Measurements from ENCODE around the gene ZDHHC1. TPM values are rescaled to one million over a fixed set of nuclear protein-coding genes. Genes with fewer than 3 reads are reported as not detected.
A peak's percentile ranks its signal among the peaks of the same experiment; 100 is the strongest.

ZDHHC1 gene
- total and polyA plus RNA-seq, 2 of the 13 experiments (the other 11 are each of a cell fraction or from before 2014, with no cell fraction given): 0.51 to 1.1 TPM

DNA sequence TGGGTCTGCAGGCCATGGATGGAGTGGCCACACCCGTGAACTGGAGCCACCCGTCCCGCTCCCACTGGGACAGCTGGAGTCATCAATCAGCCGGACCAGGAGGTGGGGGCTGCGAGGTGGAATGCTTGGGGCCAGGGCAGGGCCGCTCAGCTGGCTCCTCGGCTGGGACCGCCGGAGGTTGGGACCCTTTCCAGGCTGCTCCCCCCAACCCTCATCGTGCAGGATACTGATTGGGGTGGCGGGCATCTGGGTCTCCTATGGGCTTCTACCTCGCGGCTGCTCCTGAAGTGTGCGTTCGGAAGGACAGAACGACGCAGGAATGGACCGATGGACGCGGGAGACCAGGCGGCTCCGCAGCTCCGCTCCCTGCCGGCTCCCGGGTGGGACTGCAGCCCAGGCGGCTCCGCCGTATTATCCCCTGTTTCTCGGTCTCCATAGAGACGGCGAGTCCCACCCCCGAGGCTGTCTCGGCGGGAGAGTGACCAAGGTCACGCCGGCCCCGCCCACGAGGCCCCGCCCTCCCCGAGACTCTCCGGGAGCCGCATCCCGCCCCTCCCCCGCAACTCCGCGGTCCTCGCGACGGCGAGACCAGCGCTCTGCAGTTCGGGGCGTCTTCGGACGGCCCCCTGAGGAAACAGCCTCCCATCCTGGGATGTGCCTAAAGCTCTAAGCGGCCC, 23.0 kb downstream of the ZDHHC1 start, which contains the start of gene TPPP3 (continued):
- TF ChIP-seq, protein P1, sequence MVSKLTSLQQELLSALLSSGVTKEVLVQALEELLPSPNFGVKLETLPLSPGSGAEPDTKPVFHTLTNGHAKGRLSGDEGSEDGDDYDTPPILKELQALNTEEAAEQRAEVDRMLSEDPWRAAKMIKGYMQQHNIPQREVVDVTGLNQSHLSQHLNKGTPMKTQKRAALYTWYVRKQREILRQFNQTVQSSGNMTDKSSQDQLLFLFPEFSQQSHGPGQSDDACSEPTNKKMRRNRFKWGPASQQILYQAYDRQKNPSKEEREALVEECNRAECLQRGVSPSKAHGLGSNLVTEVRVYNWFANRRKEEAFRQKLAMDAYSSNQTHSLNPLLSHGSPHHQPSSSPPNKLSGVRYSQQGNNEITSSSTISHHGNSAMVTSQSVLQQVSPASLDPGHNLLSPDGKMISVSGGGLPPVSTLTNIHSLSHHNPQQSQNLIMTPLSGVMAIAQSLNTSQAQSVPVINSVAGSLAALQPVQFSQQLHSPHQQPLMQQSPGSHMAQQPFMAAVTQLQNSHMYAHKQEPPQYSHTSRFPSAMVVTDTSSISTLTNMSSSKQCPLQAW (CRISPR knock-in tag; IDR thresholded peaks at IDR 0.05): no peak
- TF ChIP-seq ZNF17 (CRISPR knock-in tag; IDR thresholded peaks at IDR 0.05) (no peak), MATR3 (CRISPR knock-in tag; IDR thresholded peaks at IDR 0.05) (no peak), ATF7 (IDR thresholded peaks at IDR 0.05) (no peak), ATF7 (CRISPR knock-in tag; IDR thresholded peaks at IDR 0.05) (no peak), ZSCAN22 (CRISPR knock-in tag; IDR thresholded peaks at IDR 0.05) (no peak), ZNF772 (CRISPR knock-in tag; IDR thresholded peaks at IDR 0.05) (no peak), ZNF607 (CRISPR knock-in tag; IDR thresholded peaks at IDR 0.05; ENCODE audit: borderline replicate concordance) (no peak), NCOA2 (CRISPR knock-in tag; IDR thresholded peaks at IDR 0.05) (no peak), TOE1 (CRISPR knock-in tag; IDR thresholded peaks at IDR 0.05) (no peak), SRF (IDR thresholded peaks at IDR 0.05; ENCODE audit: low read depth, low read length) (no peak), SMAD9 (CRISPR knock-in tag; IDR thresholded peaks at IDR 0.05) (no peak), ZNF12 (CRISPR knock-in tag; IDR thresholded peaks at IDR 0.05) (no peak), HMG20B (CRISPR knock-in tag; conservative IDR thresholded peaks at IDR 0.05) (no peak), MXD4 (CRISPR knock-in tag; IDR thresholded peaks at IDR 0.05) (no peak), SAFB2 (CRISPR knock-in tag; IDR thresholded peaks at IDR 0.05; ENCODE audit: borderline replicate concordance, low read depth) (no peak), RBFOX2 (IDR thresholded peaks at IDR 0.05; ENCODE audit: low read depth, low read length) (no peak), KDM5B (CRISPR knock-in tag; IDR thresholded peaks at IDR 0.05; ENCODE audit: borderline replicate concordance) (no peak)
- TF ChIP-seq, protein P2, sequence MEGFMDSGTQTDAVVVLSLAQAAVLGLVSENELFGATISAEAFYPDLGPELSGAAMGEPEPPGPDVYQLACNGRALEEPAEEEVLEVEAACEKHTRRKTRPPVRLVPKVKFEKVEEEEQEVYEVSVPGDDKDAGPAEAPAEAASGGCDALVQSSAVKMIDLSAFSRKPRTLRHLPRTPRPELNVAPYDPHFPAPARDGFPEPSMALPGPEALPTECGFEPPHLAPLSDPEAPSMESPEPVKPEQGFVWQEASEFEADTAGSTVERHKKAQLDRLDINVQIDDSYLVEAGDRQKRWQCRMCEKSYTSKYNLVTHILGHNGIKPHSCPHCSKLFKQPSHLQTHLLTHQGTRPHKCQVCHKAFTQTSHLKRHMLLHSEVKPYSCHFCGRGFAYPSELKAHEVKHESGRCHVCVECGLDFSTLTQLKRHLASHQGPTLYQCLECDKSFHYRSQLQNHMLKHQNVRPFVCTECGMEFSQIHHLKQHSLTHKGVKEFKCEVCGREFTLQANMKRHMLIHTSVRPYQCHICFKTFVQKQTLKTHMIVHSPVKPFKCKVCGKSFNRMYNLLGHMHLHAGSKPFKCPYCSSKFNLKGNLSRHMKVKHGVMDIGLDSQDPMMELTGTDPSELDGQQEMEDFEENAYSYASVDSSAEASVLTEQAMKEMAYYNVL (CRISPR knock-in tag; IDR thresholded peaks at IDR 0.05; ENCODE audit: borderline replicate concordance): no peak
- TF ChIP-seq, protein P3, sequence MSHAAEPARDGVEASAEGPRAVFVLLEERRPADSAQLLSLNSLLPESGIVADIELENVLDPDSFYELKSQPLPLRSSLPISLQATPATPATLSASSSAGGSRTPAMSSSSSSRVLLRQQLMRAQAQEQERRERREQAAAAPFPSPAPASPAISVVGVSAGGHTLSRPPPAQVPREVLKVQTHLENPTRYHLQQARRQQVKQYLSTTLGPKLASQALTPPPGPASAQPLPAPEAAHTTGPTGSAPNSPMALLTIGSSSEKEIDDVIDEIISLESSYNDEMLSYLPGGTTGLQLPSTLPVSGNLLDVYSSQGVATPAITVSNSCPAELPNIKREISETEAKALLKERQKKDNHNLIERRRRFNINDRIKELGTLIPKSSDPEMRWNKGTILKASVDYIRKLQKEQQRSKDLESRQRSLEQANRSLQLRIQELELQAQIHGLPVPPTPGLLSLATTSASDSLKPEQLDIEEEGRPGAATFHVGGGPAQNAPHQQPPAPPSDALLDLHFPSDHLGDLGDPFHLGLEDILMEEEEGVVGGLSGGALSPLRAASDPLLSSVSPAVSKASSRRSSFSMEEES (CRISPR knock-in tag; IDR thresholded peaks at IDR 0.05): no peak
- TF ChIP-seq, protein P4, sequence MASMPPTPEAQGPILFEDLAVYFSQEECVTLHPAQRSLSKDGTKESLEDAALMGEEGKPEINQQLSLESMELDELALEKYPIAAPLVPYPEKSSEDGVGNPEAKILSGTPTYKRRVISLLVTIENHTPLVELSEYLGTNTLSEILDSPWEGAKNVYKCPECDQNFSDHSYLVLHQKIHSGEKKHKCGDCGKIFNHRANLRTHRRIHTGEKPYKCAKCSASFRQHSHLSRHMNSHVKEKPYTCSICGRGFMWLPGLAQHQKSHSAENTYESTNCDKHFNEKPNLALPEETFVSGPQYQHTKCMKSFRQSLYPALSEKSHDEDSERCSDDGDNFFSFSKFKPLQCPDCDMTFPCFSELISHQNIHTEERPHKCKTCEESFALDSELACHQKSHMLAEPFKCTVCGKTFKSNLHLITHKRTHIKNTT (CRISPR knock-in tag; IDR thresholded peaks at IDR 0.05): no peak
- TF ChIP-seq, protein P5, sequence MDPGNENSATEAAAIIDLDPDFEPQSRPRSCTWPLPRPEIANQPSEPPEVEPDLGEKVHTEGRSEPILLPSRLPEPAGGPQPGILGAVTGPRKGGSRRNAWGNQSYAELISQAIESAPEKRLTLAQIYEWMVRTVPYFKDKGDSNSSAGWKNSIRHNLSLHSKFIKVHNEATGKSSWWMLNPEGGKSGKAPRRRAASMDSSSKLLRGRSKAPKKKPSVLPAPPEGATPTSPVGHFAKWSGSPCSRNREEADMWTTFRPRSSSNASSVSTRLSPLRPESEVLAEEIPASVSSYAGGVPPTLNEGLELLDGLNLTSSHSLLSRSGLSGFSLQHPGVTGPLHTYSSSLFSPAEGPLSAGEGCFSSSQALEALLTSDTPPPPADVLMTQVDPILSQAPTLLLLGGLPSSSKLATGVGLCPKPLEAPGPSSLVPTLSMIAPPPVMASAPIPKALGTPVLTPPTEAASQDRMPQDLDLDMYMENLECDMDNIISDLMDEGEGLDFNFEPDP (CRISPR knock-in tag; conservative IDR thresholded peaks at IDR 0.05): no peak
- TF ChIP-seq, protein P6, sequence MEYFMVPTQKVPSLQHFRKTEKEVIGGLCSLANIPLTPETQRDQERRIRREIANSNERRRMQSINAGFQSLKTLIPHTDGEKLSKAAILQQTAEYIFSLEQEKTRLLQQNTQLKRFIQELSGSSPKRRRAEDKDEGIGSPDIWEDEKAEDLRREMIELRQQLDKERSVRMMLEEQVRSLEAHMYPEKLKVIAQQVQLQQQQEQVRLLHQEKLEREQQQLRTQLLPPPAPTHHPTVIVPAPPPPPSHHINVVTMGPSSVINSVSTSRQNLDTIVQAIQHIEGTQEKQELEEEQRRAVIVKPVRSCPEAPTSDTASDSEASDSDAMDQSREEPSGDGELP (IDR thresholded peaks at IDR 0.05; ENCODE audit: borderline replicate concordance, low read depth): peak; percentile 6; the same call in 1 of the 2 replicates

Measured in HepG2 (cell line).